B cell (primary cell): Measurements from ENCODE around the gene CNPPD1. TPM values are rescaled to one million over a fixed set of nuclear protein-coding genes. Genes with fewer than 3 reads are reported as not detected.

Experiments
- ATAC-seq: fragments of 200-7000 bp; cut with Tn5 transposase; one replicate; pipeline ENCODE4 v1.10.0; 2021; ENCODE audit warnings: low read depth, mild to moderate bottlenecking, moderate number of reproducible peaks, moderate library complexity
- CTCF ChIA-PET: fragments of 350-600 bp; sonication (Branson Sonifier 250); formaldehyde crosslinking; loops from one replicate; lab custom pipeline; 2021; ENCODE audit warnings: antibody characterized with exemption, inconsistent platforms; lab: Charles Lee
- POLR2A ChIA-PET: fragments of 350-600 bp; sonication (Branson Sonifier 250); formaldehyde crosslinking; loops from one replicate; lab custom pipeline; 2021; ENCODE audit warnings: antibody characterized with exemption; lab: Charles Lee
- DNase-seq: peaks from one replicate; pipeline ENCODE4 v3.0.0; 2013
- H2AFZ ChIP-seq: 2 replicates; pipeline ENCODE4 v1.6.1; 2012; ENCODE audit warnings: mild to moderate bottlenecking, low read depth, low read length; ENCODE audit not compliant: insufficient read depth, poor library complexity, severe bottlenecking
- H3K27ac ChIP-seq, 2 donors: 1 replicate in 1 of 2; 2 replicates in 1 of 2; pipeline ENCODE4 v1.5.1; 2012 to 2013; ENCODE audit warnings: low read length in 2 of 2, mild to moderate bottlenecking in 2 of 2, moderate library complexity in 1 of 2
- H3K27me3 ChIP-seq, 4 experiments: fragments of 200-600 bp in 1 of 4; sonication (generic) in 1 of 4; replicated peaks in 1 of 4; 1 replicate in 2 of 4; 2 replicates in 2 of 4; pipeline versions ENCODE4 v1.6.1 to v1.7.0; 2013 to 2016; ENCODE audit warnings: low read length in 3 of 4, mild to moderate bottlenecking in 2 of 4, mixed read lengths in 1 of 4, moderate library complexity in 1 of 4; ENCODE audit not compliant: insufficient read depth in 4 of 4, control insufficient read depth in 3 of 4; ENCODE audit errors: control extremely low read depth in 1 of 4
- H3K36me3 ChIP-seq, 2 experiments: replicated peaks in 1 of 2; 1 replicate in 1 of 2; 2 replicates in 1 of 2; pipeline versions ENCODE4 v1.6.1 to v1.7.1; 2013; ENCODE audit warnings: low read length in 1 of 2; ENCODE audit not compliant: insufficient read depth in 2 of 2, control insufficient read depth in 1 of 2; ENCODE audit errors: control extremely low read depth in 1 of 2, extremely low read depth in 1 of 2
- H3K4me1 ChIP-seq, 2 donors: fragments of 200-600 bp in 1 of 2; sonication (generic) in 1 of 2; 1 replicate in 1 of 2; 2 replicates in 1 of 2; pipeline versions ENCODE4 v1.5.1 to v1.6.1; 2013 to 2017; ENCODE audit warnings: low read length in 2 of 2; ENCODE audit not compliant: control insufficient read depth in 2 of 2, insufficient read depth in 2 of 2
- H3K4me2 ChIP-seq: replicated peaks from 2 replicates; pipeline ENCODE3; 2012; ENCODE audit warnings: mild to moderate bottlenecking, low read depth, low read length; ENCODE audit not compliant: poor library complexity, severe bottlenecking
- H3K4me3 ChIP-seq, 5 experiments: fragments of 200-600 bp in 1 of 5; sonication (generic) in 1 of 5; 1 replicate in 3 of 5; 2 replicates in 2 of 5; pipeline versions ENCODE4 v1.5.1 to v1.7.0; 2011 to 2016; ENCODE audit warnings: low read length in 4 of 5, mild to moderate bottlenecking in 4 of 5, low read depth in 2 of 5, control low read depth in 1 of 5, moderate library complexity in 1 of 5; ENCODE audit not compliant: insufficient read depth in 1 of 5; ENCODE audit errors: control extremely low read depth in 1 of 5, extremely low read depth in 1 of 5
- H3K79me2 ChIP-seq: fragments of 200-600 bp; sonication (generic); one replicate; pipeline ENCODE4 v1.6.0; 2016; ENCODE audit warnings: low read length; ENCODE audit not compliant: control insufficient read depth, insufficient read depth
- H3K9ac ChIP-seq: fragments of 200-600 bp; sonication (generic); 2 replicates; pipeline ENCODE4 v1.6.1; 2017; ENCODE audit warnings: mild to moderate bottlenecking, low read length, moderate library complexity
- H3K9me3 ChIP-seq, 3 donors: one replicate each; pipeline versions ENCODE4 v1.6.1 to v1.7.1; 2013; ENCODE audit warnings: low read length in 2 of 3; ENCODE audit not compliant: control insufficient read depth in 2 of 3, insufficient read depth in 1 of 3; ENCODE audit errors: control extremely low read depth in 1 of 3
- H4K20me1 ChIP-seq: 2 replicates; pipeline ENCODE4 v1.6.0; 2012; ENCODE audit warnings: mild to moderate bottlenecking, low read length; ENCODE audit not compliant: insufficient read depth, control insufficient read depth, poor library complexity, severe bottlenecking
- H3K27ac Mint-ChIP-seq: one replicate; pipeline ENCODE4 v1.8.0; 2021; ENCODE audit warnings: mixed read lengths
- H3K27me3 Mint-ChIP-seq: one replicate; pipeline ENCODE4 v1.8.0; 2021; ENCODE audit warnings: mixed read lengths
- H3K4me1 Mint-ChIP-seq: one replicate; pipeline ENCODE4 v1.8.0; 2021; ENCODE audit warnings: mixed read lengths
- H3K4me3 Mint-ChIP-seq: one replicate; pipeline ENCODE4 v1.8.0; 2021; ENCODE audit warnings: mixed read lengths
- H3K9me3 Mint-ChIP-seq: one replicate; pipeline ENCODE4 v1.8.0; 2022; ENCODE audit warnings: mixed read lengths; ENCODE audit not compliant: insufficient read depth
- CTCF ChIP-seq: fragments of 200-600 bp; IDR thresholded peaks from one replicate; pipeline ENCODE4 v1.8.0; 2022; ENCODE audit warnings: antibody characterized with exemption, mild to moderate bottlenecking
- EZH2 ChIP-seq: IDR thresholded peaks from 2 replicates; pipeline ENCODE4 v1.6.1; 2012; ENCODE audit warnings: borderline replicate concordance, low read depth, mild to moderate bottlenecking, moderate library complexity, low read length; ENCODE audit not compliant: insufficient read depth, poor library complexity, severe bottlenecking
- WGBS: methylation state at CpG from one replicate; pipeline ENCODE4 v1.1.5; 2013; ENCODE audit warnings: missing lambda C conversion rate; ENCODE audit not compliant: insufficient coverage; 5-methylcytosine and 5-hydroxymethylcytosine counted together
- intact Hi-C: fragments of 100-400 bp; cut with micrococcal nuclease; formaldehyde crosslinking; loops from one replicate; pipeline ENCODE4 v1.10.0; 2022
- polyA plus RNA-seq: library from polyadenylated mRNA; depleted of rRNA; stranded (reverse); fragments of >200 nt; gene quantifications from 2 replicates; pipeline ENCODE4 v1.2.3, GENCODE V29; 2012
- total RNA-seq, 2 donors: library from RNA; stranded (reverse); fragments of 120-200 nt in 1 of 2; gene quantifications; 1 replicate in 1 of 2; 2 replicates in 1 of 2; pipeline versions ENCODE4 v1.2.3 to v1.2.4, GENCODE V29; 2013 to 2022

CNPPD1 gene
- total and polyA plus RNA-seq, 2 donors (not counting 1 experiment from before 2014, with no cell fraction given) = 150 to 159 TPM

GRCh38 chr2:219184121-219184520, 7.4 kb upstream of the CNPPD1 start:
- WGBS = 95% methylated on average over 2 of the region's 2 CpGs
- H3K4me3 ChIP-seq = no peak overlapping the region
- Mint-ChIP-seq H3K4me3 (no peak overlapping the region), H3K27ac (no peak overlapping the region), H3K4me1 (peaks cover 23% of the 10 kb centered on the region), H3K9me3 (no peaks in the 10 kb centered on the region), H3K27me3 (no peaks in the 10 kb centered on the region)
- ChIA-PET POLR2A (no interaction called here), CTCF (interaction anchor here (1.3 kb wide), 1 partner anchor 29 kb away, joined by 3 read pairs; no protein-coding TSS in a partner anchor)
- no peaks in the 10 kb centered on the region for H3K27me3 ChIP-seq
- H3K4me1 ChIP-seq = peaks cover 12 to 19% of the 10 kb centered on the region in 2 donors
- TF ChIP-seq EZH2 (no peak), CTCF (no peak)
- H3K9me3 ChIP-seq = no peaks in the 10 kb centered on the region
- DNase-seq = no peak
- no peak overlapping the region for H3K9ac ChIP-seq
- peaks cover 31% of the 10 kb centered on the region for H4K20me1 ChIP-seq
- no peak overlapping the region for H3K27ac ChIP-seq
- intact Hi-C loops = no loop called here
- no peak overlapping the region for H2AFZ ChIP-seq
- H3K4me2 ChIP-seq = no peak overlapping the region
- no peak for ATAC-seq
- H3K79me2 ChIP-seq = peaks cover 23% of the 10 kb centered on the region
- H3K36me3 ChIP-seq = peaks cover 2 to 53% of the 10 kb centered on the region in 2 experiments

- no peaks in the 10 kb centered on the region for H3K9me3 Mint-ChIP-seq
- ATAC-seq (no peak), DNase-seq (no peak)
- H3K27ac ChIP-seq = no peak overlapping the region
- H3K27ac Mint-ChIP-seq = no peak overlapping the region
- peaks cover 2 to 53% of the 10 kb centered on the region in 2 experiments for H3K36me3 ChIP-seq
- H3K4me3 ChIP-seq = no peak overlapping the region
- WGBS = 100% methylated on average over 3 of the region's 6 CpGs
- no peaks in the 10 kb centered on the region for H3K27me3 Mint-ChIP-seq
- intact Hi-C loops = no loop called here
- TF ChIP-seq EZH2 (no peak), CTCF (no peak)
- peaks cover 37% of the 10 kb centered on the region for H4K20me1 ChIP-seq
- peaks cover 32% of the 10 kb centered on the region for H3K79me2 ChIP-seq
- no peak overlapping the region for H3K9ac ChIP-seq
- peaks cover 18 to 25% of the 10 kb centered on the region in 2 donors for H3K4me1 ChIP-seq
- peaks cover 29% of the 10 kb centered on the region for H3K4me1 Mint-ChIP-seq
- H3K4me3 Mint-ChIP-seq = no peak overlapping the region
- ChIA-PET CTCF (interaction anchor here (1.4 to 1.6 kb wide), 2 partner anchors 10 to 12 kb away, joined by 3 to 6 read pairs; no protein-coding TSS in a partner anchor), POLR2A (no interaction called here)
- H3K27me3 ChIP-seq = no peaks in the 10 kb centered on the region
- no peaks in the 10 kb centered on the region for H3K9me3 ChIP-seq
- no peak overlapping the region for H3K4me2 ChIP-seq
- no peak overlapping the region for H2AFZ ChIP-seq
Observed at GRCh38 chr2:219183151-219183772, 6.5 kb upstream of the CNPPD1 start.
